M059J (cell line): Measurements from ENCODE around the gene GALNT17. TPM values are rescaled to one million over a fixed set of nuclear protein-coding genes. Genes with fewer than 3 reads are reported as not detected.
"Not testable (repeated sequence)": the region's sequence is repeated elsewhere in the genome, so short reads cannot be mapped to it uniquely, and the experiment has no call there.

Experiments
- DNase-seq: peaks from one replicate; pipeline ENCODE4 v3.0.0-alpha.2; 2012; ENCODE audit warnings: low read depth
- total RNA-seq: library from RNA; depleted of rRNA; stranded (reverse); fragments of >200 nt; shearing (Covaris generic); gene quantifications from 2 replicates; pipeline ENCODE4 v1.2.3, GENCODE V29; 2014

GALNT17 gene
- total RNA-seq, 1 experiment from 2014 or later = not detected

DNA sequence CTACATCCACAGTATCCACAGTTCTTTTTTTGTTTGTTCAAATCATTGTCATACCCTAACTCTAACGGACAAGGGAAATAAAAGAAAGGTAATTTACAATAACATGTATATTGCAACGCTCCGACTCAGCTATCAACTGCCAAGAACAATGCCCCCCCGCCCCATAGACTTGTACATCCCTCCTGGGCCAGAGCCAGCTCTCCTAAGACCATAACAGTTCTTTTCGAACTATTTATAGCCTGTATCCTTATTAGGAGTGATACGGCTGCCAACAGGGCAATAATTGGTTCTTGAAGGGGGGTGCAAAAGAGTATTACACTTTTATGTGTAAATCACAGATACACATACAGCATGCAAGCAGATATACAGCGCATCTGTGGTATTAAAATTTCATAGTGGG lies 495.7 kb downstream of the GALNT17 start:
- no peak for DNase-seq

GRCh38 chr7:71630516-71630915 lies 498.6 kb downstream of the GALNT17 start:
- no peak for DNase-seq

DNA sequence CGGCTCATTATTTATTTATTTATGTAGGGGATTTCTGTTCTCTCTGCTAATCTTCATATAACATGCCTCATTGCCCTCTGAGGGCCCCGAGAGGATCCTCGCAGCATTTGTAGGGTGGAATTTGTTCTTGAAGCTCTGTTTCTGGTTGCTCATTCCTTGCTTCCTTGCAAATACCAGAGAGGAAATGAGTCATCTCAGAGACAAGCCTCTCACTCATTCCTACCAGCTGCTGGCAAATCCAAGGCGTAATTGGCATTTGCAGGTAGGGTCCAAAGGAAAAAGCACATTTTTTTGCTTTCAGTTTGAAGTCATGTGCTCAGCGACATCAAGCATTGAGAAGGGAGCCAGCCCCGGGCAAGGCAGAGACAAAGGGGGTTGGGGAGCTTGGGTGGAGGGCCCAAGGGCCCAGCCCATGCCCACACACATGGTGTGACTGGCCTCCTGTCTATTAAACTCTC lies 501.6 kb downstream of the GALNT17 start:
- DNase-seq = peak; percentile 98

GRCh38 chr7:71635849-71636248 lies 503.9 kb downstream of the GALNT17 start:
- peak; percentile 59 for DNase-seq

- peak; percentile 73 for DNase-seq
Measured at GRCh38 chr7:71636329-71636728, 504.4 kb downstream of the GALNT17 start.

- DNase-seq = peak; percentile 80
Measured at GRCh38 chr7:71637578-71637977, 505.6 kb downstream of the GALNT17 start.

- DNase-seq = peak; percentile 62
Measured at GRCh38 chr7:71638108-71638507, 506.2 kb downstream of the GALNT17 start.

GRCh38 chr7:71639382-71640085 lies 507.6 kb downstream of the GALNT17 start:
- no peak for DNase-seq

- DNase-seq = not testable (repeated sequence)
Measured at GRCh38 chr7:71643031-71643430, 511.1 kb downstream of the GALNT17 start.

DNA sequence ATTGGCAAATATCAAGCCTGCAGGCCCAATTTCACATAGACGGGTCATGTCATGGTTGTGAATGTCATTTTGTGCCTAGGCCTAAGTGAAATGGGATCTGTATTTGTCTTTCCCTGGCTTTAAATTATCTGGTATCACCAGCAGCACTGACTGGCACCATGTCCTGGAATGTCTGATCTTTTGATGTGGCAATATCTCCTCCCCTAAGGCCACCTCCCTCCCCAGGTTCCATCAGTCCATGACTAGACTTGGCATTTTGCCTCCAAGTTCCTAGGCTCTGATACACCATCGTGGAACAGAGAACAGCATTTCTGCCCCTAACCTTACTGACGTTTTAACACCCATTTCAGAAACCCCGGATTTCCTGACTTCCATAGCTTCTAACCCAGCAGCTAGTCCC lies 513.9 kb downstream of the GALNT17 start:
- peak; percentile 40 for DNase-seq

- no peak for DNase-seq
Measured at GRCh38 chr7:71649812-71650211, 517.9 kb downstream of the GALNT17 start.

- DNase-seq = no peak
Measured at GRCh38 chr7:71650653-71651337, 518.9 kb downstream of the GALNT17 start.

DNA sequence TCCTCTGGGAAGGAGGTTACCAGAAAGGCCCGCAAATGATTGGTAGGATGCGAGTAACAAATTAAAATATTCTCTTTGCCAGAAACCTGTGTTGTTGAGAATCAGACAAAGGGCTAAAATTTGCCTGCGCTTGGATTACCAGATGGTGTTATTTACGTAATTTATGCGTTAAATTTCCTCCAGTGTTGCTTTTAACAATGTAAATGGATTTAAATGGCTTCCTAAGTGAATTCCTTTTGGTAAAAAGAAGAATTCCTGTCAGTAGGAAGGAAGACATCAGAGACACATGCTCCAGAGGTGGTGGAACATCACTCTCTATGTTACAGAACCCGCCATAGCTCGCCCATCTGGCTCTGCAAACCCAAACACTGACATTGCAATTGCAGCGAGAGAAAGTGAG lies 520.6 kb downstream of the GALNT17 start:
- DNase-seq = no peak

DNA sequence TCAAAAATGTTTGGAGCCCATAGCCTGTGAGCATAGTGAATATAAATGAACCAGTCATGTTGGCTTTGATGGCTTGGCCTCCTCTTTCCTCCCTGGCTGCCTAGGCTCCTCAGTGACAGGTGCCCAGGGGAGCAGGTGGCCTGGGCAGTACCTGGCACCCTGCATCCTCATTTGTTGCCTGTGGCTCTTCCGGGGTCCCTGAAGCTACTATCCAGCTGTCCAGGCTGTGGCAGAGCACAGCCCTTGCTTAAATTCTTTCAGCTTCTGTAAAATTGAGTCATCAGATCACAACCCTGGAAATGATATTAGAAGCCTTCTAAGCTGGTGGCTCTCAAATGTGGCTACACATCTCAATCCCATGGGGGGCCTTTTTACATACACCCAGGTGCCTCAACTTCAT lies 525.4 kb downstream of the GALNT17 start:
- DNase-seq = no peak

GRCh38 chr7:71659622-71660021 lies 527.7 kb downstream of the GALNT17 start:
- no peak for DNase-seq

GRCh38 chr7:71661671-71662224 lies 529.8 kb downstream of the GALNT17 start:
- no peak for DNase-seq

- no peak for DNase-seq
Measured at GRCh38 chr7:71665716-71666115, 533.8 kb downstream of the GALNT17 start.

DNA sequence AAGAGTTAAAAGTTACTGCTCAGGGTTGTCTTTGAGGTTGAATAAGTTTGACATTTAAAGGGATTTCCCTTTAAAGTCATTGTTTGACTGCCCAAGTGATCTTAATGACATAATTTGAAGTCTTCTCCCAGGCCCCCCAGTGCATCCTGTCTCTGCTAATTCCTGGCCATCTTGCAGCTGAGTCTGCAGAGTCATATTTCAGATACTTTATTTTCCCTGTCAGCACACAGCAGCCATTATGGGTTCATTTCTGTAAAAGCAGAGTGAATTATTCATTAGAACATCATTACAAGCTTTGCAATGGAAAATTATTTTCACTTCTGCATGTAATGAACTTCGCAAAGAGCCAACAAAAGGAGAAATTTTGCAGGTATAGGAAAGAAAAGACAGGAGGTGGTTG lies 536.6 kb downstream of the GALNT17 start:
- DNase-seq = no peak

DNA sequence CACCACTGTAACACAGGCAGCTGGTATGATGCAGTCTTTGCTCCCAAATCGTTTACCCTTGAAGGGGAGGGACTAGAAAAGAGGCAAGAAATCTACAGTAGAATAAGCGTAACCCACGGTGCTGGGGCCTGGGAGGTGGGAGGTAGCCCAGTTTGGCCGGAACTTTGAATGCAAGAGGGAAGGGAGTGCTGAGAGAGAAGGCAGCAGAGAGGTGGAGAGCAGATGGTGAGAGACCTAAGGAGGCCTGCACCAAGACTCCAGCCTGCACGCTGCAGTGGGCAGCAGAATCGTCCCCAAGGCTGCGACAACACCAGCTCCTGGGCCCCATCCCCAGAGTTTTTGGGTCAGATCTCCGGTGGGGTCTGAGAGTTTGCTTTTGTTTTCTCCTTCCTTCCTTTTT lies 547.5 kb downstream of the GALNT17 start:
- DNase-seq = no peak

DNA sequence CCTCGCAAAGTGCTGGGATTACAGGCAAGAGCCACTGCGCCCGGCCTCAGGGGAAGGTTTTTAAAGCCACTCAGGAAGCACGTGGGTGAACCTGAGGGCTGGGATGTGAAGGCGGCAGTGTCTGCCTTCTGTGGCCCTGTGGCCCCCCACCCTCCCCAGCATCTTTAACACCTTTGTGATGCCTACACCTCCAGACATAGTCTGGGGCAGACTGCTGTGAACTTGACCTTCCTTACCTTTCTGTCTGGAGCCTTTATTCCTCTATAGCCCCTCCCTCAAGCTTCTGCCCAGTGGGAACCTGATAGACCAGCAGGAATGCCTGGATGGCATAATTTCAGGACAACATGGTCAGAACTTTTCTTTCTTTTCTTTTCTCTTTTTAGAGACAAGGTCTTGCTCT lies 550.2 kb downstream of the GALNT17 start:
- DNase-seq = no peak

- DNase-seq = no peak
Measured at GRCh38 chr7:71682841-71683781, 551.2 kb downstream of the GALNT17 start.

- no peak for DNase-seq
Measured at GRCh38 chr7:71687286-71687685, 555.3 kb downstream of the GALNT17 start.
